GM04503 (cell line): ENCODE measurements around the gene HTR2A.
A peak's percentile ranks its signal among the peaks of the same experiment; 100 is the strongest.

Source experiments
- DNase-seq: peaks from one replicate; pipeline ENCODE4 v3.0.0-alpha.2; 2012; ENCODE audit warnings: low read depth

Gene HTR2A

GRCh38 chr13:46896341-46897137 lies at the start of gene HTR2A:
Gene HTR2A (minus strand): TSS chr13:46897053. CDS start chr13:46895906, 1,147 bp downstream.
- no peak for DNase-seq

GRCh38 chr13:46936525-46936924 lies 39.7 kb upstream of the HTR2A start:
- no peak for DNase-seq

GRCh38 chr13:46934749-46935148 lies 37.9 kb upstream of the HTR2A start:
- no peak for DNase-seq

- DNase-seq: peak; percentile 65
Measured at GRCh38 chr13:46926916-46927590, 30.2 kb upstream of the HTR2A start.

GRCh38 chr13:46925486-46925885 lies 28.6 kb upstream of the HTR2A start:
- DNase-seq: no peak

- no peak for DNase-seq
Measured at GRCh38 chr13:46914341-46914740, 17.5 kb upstream of the HTR2A start.

GRCh38 chr13:46913757-46914156 lies 16.9 kb upstream of the HTR2A start:
- no peak for DNase-seq

GRCh38 chr13:46909042-46909441 lies 12.2 kb upstream of the HTR2A start:
- peak; percentile 50 for DNase-seq

- DNase-seq: peak; percentile 93
Measured at GRCh38 chr13:46908501-46908900, 11.6 kb upstream of the HTR2A start.

- no peak for DNase-seq
Measured at GRCh38 chr13:46906405-46906804, 9.6 kb upstream of the HTR2A start.

GRCh38 chr13:46905249-46905648 lies 8.4 kb upstream of the HTR2A start:
- no peak for DNase-seq

- DNase-seq: no peak
Measured at GRCh38 chr13:46903748-46904147, 6.9 kb upstream of the HTR2A start.

- DNase-seq: no peak
Measured at GRCh38 chr13:46901721-46902120, 4.9 kb upstream of the HTR2A start.

GRCh38 chr13:46899801-46900200 lies 2.9 kb upstream of the HTR2A start:
- no peak for DNase-seq

GRCh38 chr13:46895381-46895780 lies 1.5 kb downstream of the HTR2A start:
- DNase-seq: no peak

- DNase-seq: no peak
Measured at GRCh38 chr13:46894568-46894967, 2.3 kb downstream of the HTR2A start.

- no peak for DNase-seq
Measured at GRCh38 chr13:46893798-46894560, 2.9 kb downstream of the HTR2A start.

- no peak for DNase-seq
Measured at GRCh38 chr13:46893221-46893740, 3.6 kb downstream of the HTR2A start.

- no peak for DNase-seq
Measured at GRCh38 chr13:46885018-46885417, 11.8 kb downstream of the HTR2A start.

GRCh38 chr13:46884531-46884930 lies 12.3 kb downstream of the HTR2A start:
- no peak for DNase-seq

GRCh38 chr13:46881621-46882020 lies 15.2 kb downstream of the HTR2A start:
- DNase-seq: no peak

GRCh38 chr13:46874006-46874405 lies 22.8 kb downstream of the HTR2A start:
- DNase-seq: no peak

GRCh38 chr13:46871557-46871956 lies 25.3 kb downstream of the HTR2A start:
- DNase-seq: no peak
